HEK293T (cell line): Measurements from ENCODE around the gene ACOXL.

ENCODE experiments used
- CTCF ChIA-PET: fragments of 350-600 bp; formaldehyde crosslinking; extraction: SDS; loops from one replicate; lab custom pipeline; 2021; ENCODE audit warnings: antibody characterized with exemption, inconsistent platforms; lab: Yijun Ruan, JAX
- POLR2A ChIA-PET: fragments of 350-600 bp; formaldehyde crosslinking; extraction: SDS; loops from one replicate; lab custom pipeline; 2020; ENCODE audit warnings: antibody characterized with exemption, inconsistent platforms; lab: Yijun Ruan, JAX
- DNase-seq: peaks from one replicate; pipeline ENCODE4 v3.0.0; 2012; ENCODE audit warnings: mixed read lengths; ENCODE audit errors: extremely low spot score
- ARNT ChIP-seq: fragments of 450-650 bp; IDR thresholded peaks from 2 replicates; pipeline ENCODE4 v1.6.1; 2017; ENCODE audit warnings: mild to moderate bottlenecking
- BHLHE40 ChIP-seq: fragments of 450-650 bp; IDR thresholded peaks from 2 replicates; pipeline ENCODE4 v1.6.1; 2016; ENCODE audit warnings: mild to moderate bottlenecking, moderate library complexity, borderline replicate concordance
- CTBP1 ChIP-seq: fragments of 450-650 bp; IDR thresholded peaks from 2 replicates; pipeline ENCODE4 v1.6.1; 2016; ENCODE audit warnings: borderline replicate concordance
- ELF4 ChIP-seq: fragments of 450-650 bp; IDR thresholded peaks from 2 replicates; pipeline ENCODE4 v1.6.1; 2017; ENCODE audit warnings: antibody characterized with exemption
- FOXA1 ChIP-seq: fragments of 450-650 bp; IDR thresholded peaks from 2 replicates; pipeline ENCODE4 v1.6.1; 2016; ENCODE audit warnings: mild to moderate bottlenecking
- FOXK2 ChIP-seq: fragments of 450-650 bp; IDR thresholded peaks from 2 replicates; pipeline ENCODE4 v1.6.1; 2016; ENCODE audit warnings: mild to moderate bottlenecking
- FOXM1 ChIP-seq: fragments of 450-650 bp; IDR thresholded peaks from 2 replicates; pipeline ENCODE4 v1.6.1; 2017; ENCODE audit warnings: mild to moderate bottlenecking, borderline replicate concordance
- HDGF ChIP-seq: fragments of 450-650 bp; IDR thresholded peaks from 2 replicates; pipeline ENCODE4 v1.6.1; 2017; ENCODE audit warnings: antibody characterized with exemption, borderline replicate concordance
- L3MBTL2 ChIP-seq: fragments of 450-650 bp; conservative IDR thresholded peaks from 2 replicates; pipeline ENCODE4 v1.6.1; 2016; ENCODE audit warnings: mild to moderate bottlenecking
- LEF1 ChIP-seq: fragments of 450-650 bp; IDR thresholded peaks from 2 replicates; pipeline ENCODE4 v1.6.1; 2017; ENCODE audit warnings: mild to moderate bottlenecking, borderline replicate concordance
- NFRKB ChIP-seq: fragments of 450-650 bp; IDR thresholded peaks from 2 replicates; pipeline ENCODE4 v1.6.1; 2016; ENCODE audit warnings: mild to moderate bottlenecking, moderate library complexity
- SP1 ChIP-seq: fragments of 450-650 bp; IDR thresholded peaks from 2 replicates; pipeline ENCODE4 v1.6.1; 2017
- SUZ12 ChIP-seq: fragments of 450-650 bp; IDR thresholded peaks from 2 replicates; pipeline ENCODE4 v1.6.1; 2016; ENCODE audit warnings: mild to moderate bottlenecking
- TARDBP ChIP-seq: fragments of 450-650 bp; IDR thresholded peaks from 2 replicates; pipeline ENCODE4 v1.6.1; 2016
- ZNF384 ChIP-seq: fragments of 450-650 bp; IDR thresholded peaks from 2 replicates; pipeline ENCODE4 v1.6.1; 2016
- TF ChIP-seq, protein P1 (sequence below): fragments of 450-650 bp; IDR thresholded peaks from 2 replicates; pipeline ENCODE4 v1.6.1; 2016

Gene ACOXL

DNA sequence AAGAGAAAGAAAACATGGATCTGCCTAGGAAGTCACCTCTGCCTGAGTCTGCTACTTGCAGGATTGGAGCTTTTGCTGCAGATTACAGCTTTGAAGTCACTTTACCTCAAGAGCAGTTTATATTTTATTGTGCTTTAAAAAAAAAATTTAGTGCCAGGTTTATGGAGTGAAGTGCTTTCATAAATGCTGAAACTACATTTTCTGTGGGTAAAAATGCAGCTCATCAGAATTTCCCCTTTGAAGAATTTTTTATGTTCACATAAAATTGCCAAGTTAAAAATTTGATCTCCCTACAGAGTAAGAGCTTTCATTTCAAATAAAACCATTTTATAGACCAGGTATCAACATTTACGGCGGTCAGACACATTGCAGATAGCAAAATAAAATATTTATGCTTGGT, 413.6 kb downstream of the ACOXL start:
- ChIA-PET POLR2A (no interaction called here), CTCF (interaction anchor here (3.4 kb wide), 1 partner anchor 12 kb away, joined by 13 read pairs; no protein-coding TSS in a partner anchor)
- no peak for TF ChIP-seq CTBP1
- no peak for DNase-seq

DNA sequence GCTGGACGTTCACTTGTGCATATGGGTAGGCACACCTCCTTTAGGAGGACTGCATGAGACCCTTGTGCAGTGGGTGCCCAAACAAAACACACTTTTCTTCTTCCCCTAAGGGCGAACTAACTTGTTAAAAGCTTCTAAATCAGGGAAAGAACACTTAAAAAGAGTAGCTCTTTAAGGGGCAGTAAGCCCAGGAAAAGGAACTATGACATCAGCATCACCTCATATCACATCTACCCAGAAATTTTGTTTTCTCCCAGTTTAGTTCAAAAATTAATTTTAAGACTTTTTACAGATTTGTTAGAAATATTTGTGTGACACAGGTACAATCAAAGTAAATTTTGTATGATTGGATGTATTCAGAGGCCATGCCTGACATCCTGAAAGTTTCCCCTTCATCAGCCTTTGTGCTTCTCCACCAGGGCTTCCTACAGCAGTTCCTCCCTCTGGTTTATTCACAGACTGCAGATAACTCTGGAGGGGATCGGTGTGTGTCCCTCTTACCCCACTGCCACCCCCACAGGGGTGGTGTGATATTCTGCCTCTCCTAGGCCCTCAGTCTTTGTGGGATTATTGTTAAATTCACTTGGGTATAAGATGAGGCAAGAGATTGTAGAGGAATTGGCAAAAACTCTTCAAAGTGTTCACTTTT, 416.0 kb downstream of the ACOXL start:
- CTCF ChIA-PET, result interaction anchor here (0.8 kb wide), 1 partner anchor 21 kb away, joined by 3 read pairs; no protein-coding TSS in a partner anchor
- POLR2A ChIA-PET, result interaction anchor here (1.2 kb wide), 2 partner anchors 11 to 27 kb away, joined by 3 read pairs; partner anchors contain the start of gene BCL2L11
- TF ChIP-seq SP1 (no peak), ZNF384 (no peak), ELF4 (no peak), FOXM1 (no peak), ARNT (no peak), BHLHE40 (no peak), TARDBP (no peak), SUZ12 (no peak)
- TF ChIP-seq, protein P1, sequence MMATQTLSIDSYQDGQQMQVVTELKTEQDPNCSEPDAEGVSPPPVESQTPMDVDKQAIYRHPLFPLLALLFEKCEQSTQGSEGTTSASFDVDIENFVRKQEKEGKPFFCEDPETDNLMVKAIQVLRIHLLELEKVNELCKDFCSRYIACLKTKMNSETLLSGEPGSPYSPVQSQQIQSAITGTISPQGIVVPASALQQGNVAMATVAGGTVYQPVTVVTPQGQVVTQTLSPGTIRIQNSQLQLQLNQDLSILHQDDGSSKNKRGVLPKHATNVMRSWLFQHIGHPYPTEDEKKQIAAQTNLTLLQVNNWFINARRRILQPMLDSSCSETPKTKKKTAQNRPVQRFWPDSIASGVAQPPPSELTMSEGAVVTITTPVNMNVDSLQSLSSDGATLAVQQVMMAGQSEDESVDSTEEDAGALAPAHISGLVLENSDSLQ, result no peak
- no peak for DNase-seq

DNA sequence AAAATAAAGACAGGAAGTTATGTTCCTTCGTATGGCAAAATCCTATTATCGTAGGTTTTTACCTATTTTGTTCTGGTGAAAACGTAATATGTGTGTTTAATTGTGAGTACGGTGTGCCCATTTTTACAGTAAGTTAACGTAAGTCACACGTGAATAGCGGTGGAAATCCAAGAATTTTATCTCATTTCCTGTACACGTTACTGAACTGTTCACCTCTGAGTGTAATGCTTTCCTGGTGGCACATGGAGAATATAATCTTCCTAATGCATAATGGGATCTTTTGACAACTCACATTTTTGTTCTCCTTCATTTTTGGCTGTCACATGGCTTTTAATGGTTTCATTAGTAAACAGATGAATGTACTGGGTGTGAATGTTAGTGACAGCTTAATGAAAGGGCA, 416.6 kb downstream of the ACOXL start:
- no peak for TF ChIP-seq FOXK2
- no peak for TF ChIP-seq ZNF384
- TF ChIP-seq ARNT, result no peak
- no peak for TF ChIP-seq ELF4
- TF ChIP-seq FOXA1, result no peak
- TF ChIP-seq, protein P1, result no peak
- POLR2A ChIA-PET, result interaction anchor here (1.2 kb wide), 1 partner anchor 10 kb away, joined by 3 read pairs; no protein-coding TSS in a partner anchor
- CTCF ChIA-PET, result interaction anchor here (0.6 kb wide), 1 partner anchor 376 kb away, joined by 3 read pairs; no protein-coding TSS in a partner anchor

DNA sequence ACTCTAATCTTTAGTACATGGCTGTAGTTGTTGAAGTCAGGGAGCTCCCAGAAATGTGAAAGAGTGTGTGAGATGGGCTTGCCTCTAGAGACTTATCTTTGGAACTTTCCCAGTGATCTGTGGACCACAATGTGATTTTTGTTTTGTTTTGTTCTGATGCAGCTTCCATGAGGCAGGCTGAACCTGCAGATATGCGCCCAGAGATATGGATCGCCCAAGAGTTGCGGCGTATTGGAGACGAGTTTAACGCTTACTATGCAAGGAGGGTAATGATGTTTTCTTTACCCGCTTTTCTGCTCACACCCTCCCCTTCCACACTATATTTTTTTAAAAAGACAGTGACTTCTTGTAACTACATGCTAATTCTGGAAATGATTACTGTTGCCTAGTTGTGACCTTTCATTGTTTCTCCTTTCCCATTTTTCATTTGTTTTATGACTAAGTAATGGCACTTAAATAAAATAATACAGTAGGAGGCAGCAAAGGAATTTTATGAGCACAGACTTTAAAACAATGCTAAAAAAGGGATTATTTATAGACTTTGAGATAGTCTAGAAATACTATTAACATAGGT, 417.6 kb downstream of the ACOXL start:
- DNase-seq, result no peak
- TF ChIP-seq HDGF, result no peak
- TF ChIP-seq TARDBP, result no peak
- no peak for TF ChIP-seq NFRKB
- TF ChIP-seq ZNF384, result no peak
- TF ChIP-seq BHLHE40, result no peak
- no peak for TF ChIP-seq ELF4
- no peak for TF ChIP-seq L3MBTL2
- TF ChIP-seq ARNT, result no peak
- TF ChIP-seq FOXK2, result no peak
- TF ChIP-seq FOXM1, result no peak
- no peak for TF ChIP-seq LEF1
- POLR2A ChIA-PET, result no interaction called here
- CTCF ChIA-PET, result no interaction called here

More for the DNA sequence above, 416.6 kb downstream of the ACOXL start:
- no peak for DNase-seq

DNA sequence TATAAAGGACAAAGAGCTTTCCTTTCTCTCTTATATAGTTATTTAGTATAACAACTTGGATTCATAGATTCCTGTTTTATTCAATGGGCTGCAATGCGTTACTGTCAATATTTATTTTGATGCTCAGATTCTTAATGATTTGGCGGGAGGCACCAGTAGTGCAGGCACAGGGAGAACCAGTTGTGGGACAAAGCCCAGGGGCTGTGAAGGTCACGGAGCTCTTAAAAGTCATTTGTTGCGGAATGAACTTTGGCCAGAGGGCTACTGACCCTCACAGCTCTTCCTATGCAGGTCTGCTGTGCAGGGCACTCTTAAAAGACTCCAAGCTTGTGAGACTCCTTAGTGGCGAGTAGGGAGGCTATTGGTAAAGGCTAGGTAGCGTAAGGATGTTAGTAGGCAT, 422.4 kb downstream of the ACOXL start:
- CTCF ChIA-PET, result no interaction called here
- DNase-seq, result no peak
- POLR2A ChIA-PET, result no interaction called here
- no peak for TF ChIP-seq HDGF
- TF ChIP-seq FOXM1, result no peak
- no peak for TF ChIP-seq NFRKB
- no peak for TF ChIP-seq TARDBP
- no peak for TF ChIP-seq SUZ12
- no peak for TF ChIP-seq L3MBTL2
- TF ChIP-seq CTBP1, result no peak
- no peak for TF ChIP-seq ELF4
- no peak for TF ChIP-seq FOXA1
- no peak for TF ChIP-seq ARNT
- no peak for TF ChIP-seq SP1
- TF ChIP-seq BHLHE40, result no peak
- no peak for TF ChIP-seq LEF1
- no peak for TF ChIP-seq FOXK2
- TF ChIP-seq, protein P1, result no peak

DNA sequence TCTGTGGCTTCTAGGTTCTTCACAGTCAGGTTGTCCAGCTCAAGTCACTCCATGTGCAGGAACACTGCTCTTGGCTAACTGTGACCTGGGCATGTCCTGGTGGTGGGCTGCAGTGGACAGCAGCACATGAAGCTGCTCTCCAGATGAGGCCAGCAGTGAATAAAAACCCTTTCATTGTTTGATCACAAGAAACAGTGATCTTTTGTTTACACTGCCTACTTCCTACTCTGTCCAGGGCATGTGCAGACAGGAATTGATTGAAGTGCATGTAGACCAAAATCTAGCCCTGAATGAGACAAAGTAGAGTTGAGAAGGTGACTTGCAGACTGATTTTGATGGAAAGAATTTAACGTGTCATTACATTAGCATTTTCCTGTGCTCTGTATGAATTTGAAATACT, 423.2 kb downstream of the ACOXL start:
- TF ChIP-seq BHLHE40 (no peak), TARDBP (no peak)
- no peak for DNase-seq
- CTCF ChIA-PET, result no interaction called here
- POLR2A ChIA-PET, result no interaction called here

DNA sequence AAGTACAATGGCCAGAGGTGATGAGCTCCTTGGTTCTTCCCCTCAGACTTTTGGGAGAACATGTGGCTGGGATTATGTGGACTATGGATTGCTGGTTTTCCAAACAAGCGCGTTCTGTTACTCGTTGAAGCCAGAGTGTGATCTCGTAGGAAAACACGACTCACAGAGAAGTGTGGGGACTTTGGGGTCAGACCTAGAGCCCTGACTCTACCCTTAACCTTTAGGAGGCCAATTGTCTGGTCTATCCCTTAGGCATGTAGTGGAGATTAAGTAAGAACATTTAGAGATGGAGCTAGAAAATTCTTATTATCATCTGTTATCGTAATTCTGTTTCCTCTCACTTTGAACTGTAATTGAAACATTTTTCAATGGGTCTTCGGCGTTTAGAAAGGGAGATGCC, 424.2 kb downstream of the ACOXL start:
- ChIA-PET POLR2A (interaction anchor here (0.9 to 1.0 kb wide), 2 partner anchors 16 to 35 kb away, joined by 4 read pairs; partner anchors contain the start of gene BCL2L11), CTCF (no interaction called here)
- DNase-seq, result no peak
- no peak for TF ChIP-seq SP1
- no peak for TF ChIP-seq NFRKB
- TF ChIP-seq TARDBP, result no peak
- no peak for TF ChIP-seq HDGF
- TF ChIP-seq CTBP1, result no peak
- TF ChIP-seq FOXK2, result no peak
- TF ChIP-seq ZNF384, result no peak
- TF ChIP-seq SUZ12, result no peak
- no peak for TF ChIP-seq BHLHE40
- TF ChIP-seq, protein P1, result no peak
- no peak for TF ChIP-seq ARNT
- no peak for TF ChIP-seq ELF4
- TF ChIP-seq LEF1, result no peak
- TF ChIP-seq FOXM1, result no peak
- no peak for TF ChIP-seq L3MBTL2
- TF ChIP-seq FOXA1, result no peak
